Dedifferentiated amniotic fluid mesenchymal stem cell (primary cell): Measurements from ENCODE around the gene HMCN1.

ENCODE experiments used
- DNase-seq: peaks from one replicate; pipeline ENCODE4 v3.0.0-alpha.2; 2016; ENCODE audit errors: extremely low spot score

HMCN1 gene

GRCh38 chr1:186027621-186028020 is 293.4 kb downstream of the HMCN1 start:
- no peak for DNase-seq

DNA sequence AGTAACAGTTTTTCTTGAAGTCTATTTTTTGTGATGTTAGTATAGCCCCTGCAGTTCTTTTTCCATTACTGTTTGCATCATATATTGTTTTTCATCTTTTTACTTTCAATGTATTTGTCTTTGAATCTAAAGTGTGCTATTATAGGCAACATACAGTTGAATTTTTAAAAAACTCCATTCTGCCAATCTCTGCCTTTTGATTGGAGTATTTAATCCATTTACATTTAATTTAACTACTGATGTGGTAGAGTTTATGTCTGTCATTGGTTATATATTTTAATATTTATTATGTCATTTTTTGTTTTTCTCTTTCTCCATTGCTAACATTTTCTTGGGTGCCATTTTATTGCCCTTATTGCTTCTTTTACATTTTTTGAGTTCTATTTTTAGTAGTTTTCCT is 296.3 kb downstream of the HMCN1 start:
- no peak for DNase-seq

DNA sequence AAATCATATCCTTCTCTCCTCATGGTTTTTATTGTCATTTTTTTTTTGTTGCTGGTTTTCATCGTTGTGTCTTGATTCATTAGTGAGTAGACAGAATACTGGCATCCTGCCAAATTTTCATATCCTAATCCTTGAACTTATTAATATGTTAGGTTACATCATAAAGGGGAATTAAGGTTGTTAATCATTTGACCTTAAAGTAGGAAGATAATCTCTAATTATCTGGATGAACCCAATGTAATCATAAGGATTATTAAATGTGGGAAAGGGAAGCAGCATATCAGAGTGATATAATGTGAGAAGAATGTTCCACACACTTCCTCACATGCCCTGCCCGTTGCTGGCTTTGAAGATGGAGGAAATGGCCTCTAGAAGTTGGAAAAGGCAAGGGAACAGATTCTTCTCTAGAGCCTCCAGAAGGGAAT is 299.7 kb downstream of the HMCN1 start:
- no peak for DNase-seq

DNA sequence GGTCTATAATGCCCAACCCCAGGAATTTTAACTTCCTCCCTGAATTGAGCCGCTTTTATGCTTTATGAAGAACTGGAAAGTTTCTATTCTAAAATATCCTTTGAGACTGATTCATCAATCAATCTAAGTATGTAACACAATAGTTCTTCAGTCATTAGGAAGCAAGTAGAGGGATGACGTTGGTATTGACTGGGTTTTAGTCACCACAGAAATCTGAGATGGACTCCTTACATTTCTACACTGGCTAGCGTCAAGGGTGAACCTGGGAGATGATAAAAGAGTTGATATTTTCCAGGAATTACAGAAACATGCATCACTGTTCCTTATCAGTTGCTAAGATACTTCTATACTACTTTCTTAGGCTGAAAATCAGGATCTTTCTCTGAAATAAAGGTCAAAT is 308.0 kb downstream of the HMCN1 start:
- no peak for DNase-seq

GRCh38 chr1:186043296-186043695 is 309.1 kb downstream of the HMCN1 start:
- DNase-seq, result no peak

DNA sequence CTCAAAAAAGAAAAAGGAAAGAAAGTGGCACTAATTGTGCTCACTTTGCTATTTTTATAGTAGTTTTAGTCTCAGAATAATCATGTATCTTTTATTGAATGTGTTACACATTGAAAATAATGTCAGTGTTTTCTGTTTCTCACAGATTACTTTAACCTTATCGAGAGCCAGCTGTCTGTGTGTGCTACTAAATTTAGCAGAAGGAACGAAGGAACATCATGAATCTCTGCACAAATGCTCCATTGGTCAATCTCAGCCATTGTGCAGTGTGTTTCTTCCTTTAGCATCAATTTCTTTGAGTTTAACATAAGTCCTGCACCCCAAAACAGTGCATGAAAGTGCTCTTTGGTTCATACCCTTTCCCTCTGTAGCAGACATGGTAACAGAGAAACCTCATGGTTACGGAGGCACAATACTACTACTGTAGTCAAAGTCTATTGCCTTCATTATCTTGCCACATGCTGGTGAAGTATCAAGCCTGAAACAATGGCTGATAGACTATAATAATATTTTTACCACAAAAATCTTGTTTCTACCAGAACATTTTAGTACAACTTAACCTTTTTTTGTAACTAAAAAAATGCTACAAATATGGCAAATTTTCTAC is 310.0 kb downstream of the HMCN1 start:
- no peak for DNase-seq

DNA sequence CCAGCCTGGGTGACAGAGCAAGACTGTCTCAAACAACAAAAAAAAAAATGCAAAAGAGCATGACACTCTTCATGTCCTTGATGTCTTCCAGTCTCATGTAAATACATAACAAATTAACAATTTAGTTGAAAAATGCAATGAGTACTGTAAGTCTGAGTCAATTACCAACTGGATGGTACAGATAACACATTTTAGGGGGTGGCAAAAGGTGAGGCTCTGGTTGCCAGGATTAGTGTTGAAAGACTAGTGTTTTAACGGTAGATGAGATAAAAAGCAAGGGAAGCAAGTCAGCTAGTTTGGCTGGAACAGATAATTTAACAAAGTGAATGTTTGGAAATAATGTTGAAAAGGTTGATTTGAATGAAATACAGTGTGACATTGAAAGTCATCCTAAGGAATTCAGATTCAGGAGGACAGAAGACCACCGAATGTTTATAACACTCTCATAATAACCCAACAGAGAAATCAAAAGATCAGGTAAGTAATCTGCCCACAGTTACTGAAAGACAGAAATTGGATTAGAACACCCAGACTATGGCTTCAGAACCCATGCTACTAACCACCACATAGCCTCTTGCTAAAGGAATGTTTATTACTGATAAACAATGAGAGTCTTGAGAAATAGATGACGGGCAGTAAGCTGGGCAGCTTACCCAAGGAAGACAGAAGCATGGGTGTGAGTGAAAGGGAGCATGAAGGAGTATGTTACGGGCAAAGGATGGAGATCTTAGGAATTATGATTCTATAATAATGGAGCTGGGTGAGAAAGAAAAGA is 312.4 kb downstream of the HMCN1 start:
- no peak for DNase-seq

GRCh38 chr1:186050360-186050759 is 316.2 kb downstream of the HMCN1 start:
- DNase-seq, result peak; percentile 49

- no peak for DNase-seq
Measured at GRCh38 chr1:186054003-186054402, 319.8 kb downstream of the HMCN1 start.

GRCh38 chr1:186054932-186055331 is 320.7 kb downstream of the HMCN1 start:
- no peak for DNase-seq

DNA sequence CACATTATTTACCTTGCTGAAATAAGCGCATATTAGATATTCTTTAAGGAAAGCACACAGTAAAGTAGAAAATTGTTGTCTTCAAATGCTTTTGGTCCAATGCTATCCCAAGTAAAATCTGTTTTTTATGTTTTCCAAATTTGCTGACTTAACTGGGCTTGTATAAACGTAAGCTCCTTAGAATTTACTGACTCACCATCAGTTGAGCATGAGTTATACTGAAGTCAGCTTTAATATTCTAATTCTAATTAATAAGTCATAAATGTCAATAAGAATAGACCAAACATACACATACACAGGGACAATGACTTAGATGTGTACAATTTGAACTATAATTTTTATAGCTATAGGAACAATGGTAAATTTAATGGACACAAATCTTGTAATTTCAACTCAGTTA is 321.7 kb downstream of the HMCN1 start:
- no peak for DNase-seq

DNA sequence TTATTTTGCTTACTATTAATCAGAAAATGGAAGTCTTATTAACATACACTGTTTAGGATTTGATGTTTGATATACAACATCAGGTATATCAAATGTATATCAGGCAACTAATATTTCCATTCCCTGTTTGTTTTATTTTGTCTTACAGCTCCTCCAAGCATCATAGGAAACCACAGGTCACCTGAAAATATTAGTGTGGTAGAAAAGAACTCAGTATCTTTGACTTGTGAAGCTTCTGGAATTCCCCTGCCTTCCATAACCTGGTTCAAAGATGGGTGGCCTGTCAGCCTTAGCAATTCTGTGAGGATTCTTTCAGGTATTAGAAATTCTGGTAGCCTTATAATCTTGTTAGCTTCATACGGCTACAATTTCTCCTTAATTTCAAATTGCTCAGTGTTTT is 322.9 kb downstream of the HMCN1 start:
- no peak for DNase-seq

DNA sequence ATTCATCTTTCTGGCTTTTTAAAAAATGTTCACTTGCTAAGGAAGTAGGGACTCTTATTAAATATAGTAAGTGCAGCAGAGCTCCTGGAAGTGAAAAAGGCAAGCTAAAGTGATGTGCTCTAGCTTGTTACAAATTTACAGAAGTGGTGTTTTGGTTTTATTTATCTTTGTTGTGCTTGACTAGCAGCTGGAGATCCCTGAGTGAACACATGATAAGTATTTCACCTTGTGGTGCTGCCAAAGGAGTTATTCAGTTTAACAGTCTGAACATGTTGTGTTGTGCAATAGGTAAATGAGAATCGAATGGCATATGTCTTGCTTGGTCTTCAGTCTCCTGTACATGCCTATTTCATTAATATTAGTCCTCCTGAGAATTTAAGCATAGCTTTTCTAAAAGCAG is 325.1 kb downstream of the HMCN1 start:
- DNase-seq, result no peak

DNA sequence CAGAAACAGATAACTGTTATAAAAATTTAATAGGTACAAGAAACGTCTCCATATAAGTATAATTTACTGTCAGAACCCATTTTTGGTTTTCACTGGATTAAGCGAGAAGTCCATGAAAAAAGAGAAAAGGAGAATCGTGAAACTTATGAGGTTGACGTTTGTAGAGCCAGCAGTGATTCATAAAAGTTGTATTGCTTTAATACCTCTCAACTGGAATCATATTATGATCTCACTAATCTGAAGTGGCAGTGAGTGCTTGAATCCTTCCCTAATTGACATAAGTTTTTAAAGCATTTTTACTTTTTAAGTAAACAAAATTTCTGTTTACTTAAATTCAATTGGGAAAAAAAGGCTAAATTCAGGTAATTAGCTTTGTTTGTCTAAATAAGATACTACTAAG is 325.6 kb downstream of the HMCN1 start:
- no peak for DNase-seq

DNA sequence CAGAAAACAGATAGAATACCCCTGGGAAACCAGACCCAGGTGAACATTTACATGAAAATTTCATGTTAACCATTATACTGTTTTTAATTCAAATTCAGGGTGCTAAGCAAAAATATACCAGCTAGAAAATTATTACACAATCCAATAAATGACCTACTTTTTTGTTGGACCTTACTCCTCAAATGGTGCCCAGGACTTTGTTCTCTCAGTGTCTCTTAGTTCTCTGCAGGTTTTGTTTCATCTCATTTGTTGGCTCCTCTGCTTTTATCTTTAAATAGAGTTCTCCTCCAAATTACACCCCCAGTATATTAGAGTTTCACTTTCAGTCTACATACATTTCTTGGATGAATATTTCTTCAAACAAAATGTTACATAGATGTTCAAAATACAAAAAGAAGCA is 326.0 kb downstream of the HMCN1 start:
- DNase-seq, result no peak

DNA sequence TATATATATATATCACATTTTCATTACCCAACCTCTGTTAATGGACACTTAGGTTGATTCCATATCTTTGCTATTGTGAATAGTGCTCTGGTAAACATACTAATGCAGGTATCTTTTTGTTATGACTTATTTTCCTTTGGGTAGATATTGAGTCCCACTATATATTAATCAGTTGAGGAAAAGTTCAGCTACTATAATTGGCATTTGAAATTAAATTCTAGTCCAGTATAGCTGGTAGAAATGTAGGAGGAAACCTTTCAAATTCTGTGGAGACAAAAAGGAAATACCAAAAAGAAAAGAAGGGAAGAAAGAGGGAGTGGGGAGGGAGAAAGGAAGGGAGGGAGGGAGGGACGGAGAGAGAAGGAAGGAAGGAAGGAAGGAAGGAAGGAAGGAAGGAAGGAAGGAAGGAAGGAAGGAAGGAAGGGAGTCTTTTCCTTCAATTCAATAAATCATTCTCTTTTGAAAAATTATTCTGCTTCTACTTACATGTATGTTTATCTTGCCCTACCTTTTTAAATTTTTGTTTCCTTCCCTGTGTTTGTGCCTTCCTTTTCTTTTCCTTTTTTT is 329.0 kb downstream of the HMCN1 start:
- no peak for DNase-seq

GRCh38 chr1:186066411-186066810 is 332.2 kb downstream of the HMCN1 start:
- DNase-seq, result no peak

DNA sequence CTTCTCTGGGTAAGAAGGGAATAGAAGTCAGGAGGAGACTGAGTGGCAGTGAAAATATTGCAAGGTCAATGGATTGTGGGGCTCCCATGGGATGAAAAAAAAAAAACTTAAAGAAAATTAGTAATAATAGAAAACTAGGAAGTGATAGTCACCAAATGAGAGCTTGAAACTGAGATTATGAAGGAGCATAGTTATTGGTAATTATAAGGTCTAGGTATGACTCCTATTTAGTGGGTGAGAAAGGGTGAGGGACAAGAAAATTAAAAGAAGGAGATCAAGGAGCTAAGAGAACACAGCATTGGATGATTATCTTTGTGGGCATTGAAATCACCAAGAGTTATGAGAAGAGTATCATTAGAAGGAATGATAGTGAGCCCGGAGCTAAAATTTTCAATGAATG is 339.5 kb downstream of the HMCN1 start:
- DNase-seq, result no peak

- DNase-seq, result no peak
Measured at GRCh38 chr1:186076006-186076405, 341.8 kb downstream of the HMCN1 start.

DNA sequence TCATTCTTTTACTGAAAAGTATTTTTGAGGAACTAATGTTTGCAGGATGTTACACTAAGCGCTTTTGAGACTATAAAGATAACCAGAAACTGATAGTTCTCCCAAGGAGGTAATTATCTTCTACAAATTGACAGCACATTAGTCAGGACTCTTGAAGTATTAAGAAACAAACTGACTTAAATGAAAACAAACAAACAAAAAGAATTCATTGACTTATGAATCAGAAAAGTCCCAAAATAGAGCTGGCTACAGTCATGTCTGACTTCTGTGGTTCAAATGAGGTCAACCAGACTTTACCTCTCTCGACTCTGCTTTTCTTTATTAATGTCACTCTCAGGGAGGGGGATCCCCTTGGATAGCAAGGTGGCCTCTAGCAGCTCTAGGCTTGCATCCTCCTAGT is 344.1 kb downstream of the HMCN1 start:
- no peak for DNase-seq

GRCh38 chr1:186079084-186079684 is 345.0 kb downstream of the HMCN1 start:
- no peak for DNase-seq

GRCh38 chr1:186082235-186082937 is 348.2 kb downstream of the HMCN1 start:
- DNase-seq, result peak; percentile 38
